Nephron progenitor cell (in vitro differentiated cells): ENCODE measurements around the gene LAMB3.

ENCODE experiments used
- DNase-seq: peaks from one replicate; pipeline ENCODE4 v3.0.0; 2021
- H3K27ac Mint-ChIP-seq: 2 replicates; pipeline ENCODE4 v1.8.0; 2021; ENCODE audit warnings: mild to moderate bottlenecking, moderate library complexity, mixed read lengths
- H3K27me3 Mint-ChIP-seq: 2 replicates; pipeline ENCODE4 v1.8.0; 2021; ENCODE audit warnings: mild to moderate bottlenecking, low read depth, mixed read lengths; ENCODE audit not compliant: poor library complexity
- H3K36me3 Mint-ChIP-seq: 2 replicates; pipeline ENCODE4 v1.8.0; 2021; ENCODE audit warnings: low read depth, mixed read lengths
- H3K4me1 Mint-ChIP-seq: 2 replicates; pipeline ENCODE4 v1.8.0; 2021; ENCODE audit warnings: mixed read lengths
- H3K4me3 Mint-ChIP-seq: 2 replicates; pipeline ENCODE4 v1.8.0; 2021; ENCODE audit warnings: mild to moderate bottlenecking, moderate library complexity, mixed read lengths
- H3K9me3 Mint-ChIP-seq: 2 replicates; pipeline ENCODE4 v1.8.0; 2021; ENCODE audit warnings: mild to moderate bottlenecking, moderate library complexity, mixed read lengths
- CTCF ChIP-seq: fragments of 200-600 bp; sonication (generic); IDR thresholded peaks from 2 replicates; pipeline ENCODE4 v1.5.0; 2021; ENCODE audit warnings: antibody characterized with exemption

Gene LAMB3

GRCh38 chr1:209622841-209623829, 29.1 kb downstream of the LAMB3 start:
- Mint-ChIP-seq H3K27ac (no peak overlapping the region), H3K4me3 (no peak overlapping the region), H3K36me3 (no peaks in the 10 kb centered on the region), H3K9me3 (no peaks in the 10 kb centered on the region), H3K27me3 (peaks cover 57% of the 10 kb centered on the region), H3K4me1 (peaks cover 26% of the 10 kb centered on the region)
- TF ChIP-seq CTCF, result no peak
- no peak for DNase-seq

DNA sequence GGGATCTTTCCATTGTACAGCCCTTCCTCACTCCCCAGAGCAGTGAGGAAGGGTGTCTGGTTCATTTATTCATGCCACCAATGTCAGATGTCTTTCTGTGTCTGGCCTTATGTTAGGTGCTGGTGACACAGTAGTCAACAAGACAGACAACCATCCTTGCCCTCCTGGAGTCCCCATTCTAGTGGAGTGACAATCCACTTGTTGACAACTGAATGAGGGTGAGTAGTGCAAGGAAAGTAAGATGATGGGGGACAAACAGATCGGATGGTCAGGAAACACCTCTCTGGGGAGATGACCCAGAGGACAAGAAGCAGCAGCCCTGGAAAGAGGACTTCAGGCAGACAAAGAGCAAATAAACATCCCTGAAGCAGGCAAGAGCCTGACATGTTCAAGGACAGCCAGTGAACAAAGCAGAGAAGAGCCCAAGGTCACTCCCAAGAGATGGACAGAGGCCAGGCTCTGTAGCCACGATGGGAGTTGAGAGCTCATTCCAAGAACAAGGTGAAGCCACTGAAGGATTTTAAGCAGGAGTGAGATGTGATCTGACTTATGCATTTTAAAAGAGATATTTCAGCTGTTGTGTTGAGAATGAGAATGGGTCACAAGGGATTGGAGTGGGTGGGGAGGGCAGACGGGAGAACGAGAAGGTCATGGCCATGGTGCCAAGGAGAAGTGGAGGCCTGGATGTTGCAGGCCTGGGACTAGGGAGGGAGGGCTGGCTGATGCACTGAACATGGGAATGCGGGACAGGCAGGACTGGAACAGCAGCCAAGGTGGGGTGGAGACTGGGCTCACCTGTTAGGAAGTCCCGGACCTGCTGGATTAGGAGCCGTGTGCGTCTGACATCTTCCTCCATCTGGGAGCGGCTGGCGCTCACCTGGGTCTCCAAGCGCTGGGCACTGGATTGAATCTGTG, 30.2 kb downstream of the LAMB3 start:
- Mint-ChIP-seq H3K27ac (no peak overlapping the region), H3K4me1 (peaks cover 26% of the 10 kb centered on the region), H3K4me3 (no peak overlapping the region), H3K27me3 (peaks cover 49% of the 10 kb centered on the region), H3K9me3 (no peaks in the 10 kb centered on the region), H3K36me3 (no peaks in the 10 kb centered on the region)
- no peak for TF ChIP-seq CTCF
- DNase-seq, result no peak

GRCh38 chr1:209621286-209621685, 30.9 kb downstream of the LAMB3 start:
- Mint-ChIP-seq H3K27me3 (peaks cover 51% of the 10 kb centered on the region), H3K4me1 (peaks cover 25% of the 10 kb centered on the region), H3K9me3 (no peaks in the 10 kb centered on the region), H3K36me3 (no peaks in the 10 kb centered on the region), H3K4me3 (no peak overlapping the region), H3K27ac (no peak overlapping the region)
- no peak for TF ChIP-seq CTCF
- DNase-seq, result no peak

GRCh38 chr1:209620487-209620884, 31.7 kb downstream of the LAMB3 start:
- no peaks in the 10 kb centered on the region for H3K36me3 Mint-ChIP-seq
- peak overlapping the region; percentile 15 for H3K27ac Mint-ChIP-seq
- peaks cover 47% of the 10 kb centered on the region for H3K27me3 Mint-ChIP-seq
- no peak overlapping the region for H3K4me3 Mint-ChIP-seq
- TF ChIP-seq CTCF, result no peak
- peaks cover 17% of the 10 kb centered on the region for H3K4me1 Mint-ChIP-seq
- DNase-seq, result no peak
- no peaks in the 10 kb centered on the region for H3K9me3 Mint-ChIP-seq

GRCh38 chr1:209619696-209620486, 32.3 kb downstream of the LAMB3 start:
- H3K4me1 Mint-ChIP-seq, result peaks cover 14% of the 10 kb centered on the region
- H3K27ac Mint-ChIP-seq, result peak overlapping the region; percentile 15
- H3K36me3 Mint-ChIP-seq, result no peaks in the 10 kb centered on the region
- H3K4me3 Mint-ChIP-seq, result no peak overlapping the region
- no peaks in the 10 kb centered on the region for H3K9me3 Mint-ChIP-seq
- peaks cover 49% of the 10 kb centered on the region for H3K27me3 Mint-ChIP-seq
- DNase-seq, result no peak
- TF ChIP-seq CTCF, result no peak
